HL-60 (cell line): ENCODE data around the gene ORC2.

ENCODE experiments used
- DNase-seq, 2 experiments: peaks; one replicate each; pipeline ENCODE4 v3.0.0-alpha.2; 2010 to 2020; ENCODE audit warnings: low read depth in 1 of 2, low spot score in 1 of 2
- H3K27ac ChIP-seq: fragments of 250-450 bp; sonication (Bioruptor Pico); replicated peaks from 2 replicates; pipeline ENCODE4 v1.5.1; 2020; ENCODE audit warnings: mild to moderate bottlenecking, moderate library complexity
- H3K27me3 ChIP-seq: fragments of 250-450 bp; sonication (Bioruptor Pico); 2 replicates; pipeline ENCODE4 v1.5.1; 2021; ENCODE audit warnings: mild to moderate bottlenecking, moderate library complexity; ENCODE audit not compliant: insufficient read depth, poor library complexity, severe bottlenecking
- H3K4me3 ChIP-seq: replicated peaks from 2 replicates; pipeline ENCODE4 v1.5.1; 2011; ENCODE audit warnings: mild to moderate bottlenecking, control low read depth, low read length; ENCODE audit not compliant: insufficient read depth
- GABPA ChIP-seq: IDR thresholded peaks from 2 replicates; pipeline ENCODE4 v1.6.1; 2012; ENCODE audit warnings: low read depth
- POLR2AphosphoS5 ChIP-seq: IDR thresholded peaks from 2 replicates; pipeline ENCODE4 v1.6.1; 2012; ENCODE audit warnings: low read depth
- SPI1 ChIP-seq: IDR thresholded peaks from 2 replicates; pipeline ENCODE4 v1.6.1; 2012; ENCODE audit warnings: low read depth, mild to moderate bottlenecking, borderline replicate concordance
- TF ChIP-seq, protein P1 (sequence below): IDR thresholded peaks from 2 replicates; pipeline ENCODE4 v1.6.1; 2012; ENCODE audit warnings: low read depth; ENCODE audit not compliant: insufficient replicate concordance
- TF ChIP-seq, protein P2 (sequence below): IDR thresholded peaks from one replicate; pipeline ENCODE4 v1.5.1; 2011; ENCODE audit warnings: low read length, control low read depth, inconsistent platforms; ENCODE audit not compliant: insufficient read depth

Gene ORC2

GRCh38 chr2:200864176-200865034 lies 99.1 kb downstream of the ORC2 start, which contains the start of gene CLK1:
CLK1 (minus strand) TSS chr2:200864658; CDS start chr2:200861862, 2,796 bp downstream.
- Histone ChIP-seq H3K27ac (peak within 1 kb of the TSS; percentile 99), H3K4me3 (peak within 1 kb of the TSS; percentile 68), H3K27me3 (no peaks in the 10 kb centered on the region)
- no peak for TF ChIP-seq GABPA
- TF ChIP-seq, protein P1, sequence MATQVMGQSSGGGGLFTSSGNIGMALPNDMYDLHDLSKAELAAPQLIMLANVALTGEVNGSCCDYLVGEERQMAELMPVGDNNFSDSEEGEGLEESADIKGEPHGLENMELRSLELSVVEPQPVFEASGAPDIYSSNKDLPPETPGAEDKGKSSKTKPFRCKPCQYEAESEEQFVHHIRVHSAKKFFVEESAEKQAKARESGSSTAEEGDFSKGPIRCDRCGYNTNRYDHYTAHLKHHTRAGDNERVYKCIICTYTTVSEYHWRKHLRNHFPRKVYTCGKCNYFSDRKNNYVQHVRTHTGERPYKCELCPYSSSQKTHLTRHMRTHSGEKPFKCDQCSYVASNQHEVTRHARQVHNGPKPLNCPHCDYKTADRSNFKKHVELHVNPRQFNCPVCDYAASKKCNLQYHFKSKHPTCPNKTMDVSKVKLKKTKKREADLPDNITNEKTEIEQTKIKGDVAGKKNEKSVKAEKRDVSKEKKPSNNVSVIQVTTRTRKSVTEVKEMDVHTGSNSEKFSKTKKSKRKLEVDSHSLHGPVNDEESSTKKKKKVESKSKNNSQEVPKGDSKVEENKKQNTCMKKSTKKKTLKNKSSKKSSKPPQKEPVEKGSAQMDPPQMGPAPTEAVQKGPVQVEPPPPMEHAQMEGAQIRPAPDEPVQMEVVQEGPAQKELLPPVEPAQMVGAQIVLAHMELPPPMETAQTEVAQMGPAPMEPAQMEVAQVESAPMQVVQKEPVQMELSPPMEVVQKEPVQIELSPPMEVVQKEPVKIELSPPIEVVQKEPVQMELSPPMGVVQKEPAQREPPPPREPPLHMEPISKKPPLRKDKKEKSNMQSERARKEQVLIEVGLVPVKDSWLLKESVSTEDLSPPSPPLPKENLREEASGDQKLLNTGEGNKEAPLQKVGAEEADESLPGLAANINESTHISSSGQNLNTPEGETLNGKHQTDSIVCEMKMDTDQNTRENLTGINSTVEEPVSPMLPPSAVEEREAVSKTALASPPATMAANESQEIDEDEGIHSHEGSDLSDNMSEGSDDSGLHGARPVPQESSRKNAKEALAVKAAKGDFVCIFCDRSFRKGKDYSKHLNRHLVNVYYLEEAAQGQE, result peak; percentile 75
- TF ChIP-seq POLR2AphosphoS5, result peak; percentile 97
- TF ChIP-seq, protein P2, sequence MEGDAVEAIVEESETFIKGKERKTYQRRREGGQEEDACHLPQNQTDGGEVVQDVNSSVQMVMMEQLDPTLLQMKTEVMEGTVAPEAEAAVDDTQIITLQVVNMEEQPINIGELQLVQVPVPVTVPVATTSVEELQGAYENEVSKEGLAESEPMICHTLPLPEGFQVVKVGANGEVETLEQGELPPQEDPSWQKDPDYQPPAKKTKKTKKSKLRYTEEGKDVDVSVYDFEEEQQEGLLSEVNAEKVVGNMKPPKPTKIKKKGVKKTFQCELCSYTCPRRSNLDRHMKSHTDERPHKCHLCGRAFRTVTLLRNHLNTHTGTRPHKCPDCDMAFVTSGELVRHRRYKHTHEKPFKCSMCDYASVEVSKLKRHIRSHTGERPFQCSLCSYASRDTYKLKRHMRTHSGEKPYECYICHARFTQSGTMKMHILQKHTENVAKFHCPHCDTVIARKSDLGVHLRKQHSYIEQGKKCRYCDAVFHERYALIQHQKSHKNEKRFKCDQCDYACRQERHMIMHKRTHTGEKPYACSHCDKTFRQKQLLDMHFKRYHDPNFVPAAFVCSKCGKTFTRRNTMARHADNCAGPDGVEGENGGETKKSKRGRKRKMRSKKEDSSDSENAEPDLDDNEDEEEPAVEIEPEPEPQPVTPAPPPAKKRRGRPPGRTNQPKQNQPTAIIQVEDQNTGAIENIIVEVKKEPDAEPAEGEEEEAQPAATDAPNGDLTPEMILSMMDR, result no peak
- peak; percentile 33; the same call in 1 of the 2 replicates for TF ChIP-seq SPI1
- peak; percentile 91 to 95 for DNase-seq

DNA sequence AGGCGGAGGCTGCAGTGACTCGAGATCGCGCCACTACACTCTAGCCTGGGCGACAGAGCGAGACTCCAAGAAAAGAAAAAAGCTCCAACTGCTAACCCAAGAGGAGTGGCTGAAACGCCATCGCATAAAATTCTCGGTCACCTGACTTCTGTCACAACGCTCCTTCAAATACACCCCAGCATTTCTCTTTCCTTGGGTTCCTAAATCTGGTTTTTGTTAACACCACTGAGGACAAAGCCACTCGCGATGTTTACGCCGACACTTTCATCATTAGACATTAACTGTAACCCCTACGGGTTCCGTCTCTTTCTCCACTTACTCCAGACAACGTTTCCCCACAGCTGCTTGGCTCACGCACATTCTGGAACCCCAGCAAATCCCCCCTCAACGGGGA lies 99.7 kb downstream of the ORC2 start:
- TF ChIP-seq SPI1 (no peak), GABPA (no peak), POLR2AphosphoS5 (no peak; the same call in 1 of the 2 replicates)
- TF ChIP-seq, protein P1, result no peak
- TF ChIP-seq, protein P2, result no peak
- no peak for DNase-seq
- H3K27me3 ChIP-seq, result no peaks in the 10 kb centered on the region
- peak overlapping the region; percentile 99 for H3K27ac ChIP-seq
- H3K4me3 ChIP-seq, result peak overlapping the region; percentile 68

GRCh38 chr2:200862532-200863000 lies 100.9 kb downstream of the ORC2 start:
- Histone ChIP-seq H3K27me3 (no peaks in the 10 kb centered on the region), H3K4me3 (peak overlapping the region; percentile 68), H3K27ac (peak overlapping the region; percentile 99)
- TF ChIP-seq, protein P2, result no peak
- TF ChIP-seq POLR2AphosphoS5, result no peak
- TF ChIP-seq GABPA, result no peak
- TF ChIP-seq SPI1, result no peak
- TF ChIP-seq, protein P1, result no peak
- DNase-seq, result no peak
